GM12878 (cell line): ENCODE measurements around the gene GGN.

Source experiments
- CTCF ChIP-seq, 3 experiments: IDR thresholded peaks in 2 of 3; conservative IDR thresholded peaks in 1 of 3; 2 replicates each; pipeline ENCODE4 v1.5.1; 2011; ENCODE audit warnings: low read depth in 3 of 3, low read length in 3 of 3, mild to moderate bottlenecking in 3 of 3, control low read depth in 2 of 3, moderate library complexity in 2 of 3, inconsistent platforms in 1 of 3, mixed read lengths in 1 of 3; ENCODE audit not compliant: control insufficient read depth in 2 of 3, insufficient read depth in 1 of 3; ENCODE audit errors: extremely low read depth in 1 of 3
- GABPA ChIP-seq: IDR thresholded peaks from 2 replicates; pipeline ENCODE4 v1.6.1; 2014; ENCODE audit warnings: antibody characterized with exemption, low read depth, mild to moderate bottlenecking, inconsistent platforms
- HDAC6 ChIP-seq: fragments of 200-600 bp; sonication (generic); IDR thresholded peaks from one replicate; pipeline ENCODE4 v1.8.0; 2017; ENCODE audit warnings: antibody characterized with exemption; ENCODE audit not compliant: unreplicated experiment
- POLR2A ChIP-seq: IDR thresholded peaks from 2 replicates; pipeline ENCODE4 v1.6.1; 2011; ENCODE audit warnings: low read depth, mild to moderate bottlenecking, low read length
- POLR2AphosphoS2 ChIP-seq: IDR thresholded peaks from 2 replicates; pipeline ENCODE4 v1.6.1; 2011; ENCODE audit warnings: low read depth, mild to moderate bottlenecking, low read length, improper control_type of control experiment, moderate library complexity
- SRF ChIP-seq, 2 experiments: IDR thresholded peaks; 2 replicates each; pipeline ENCODE4 v1.6.1; 2011; ENCODE audit warnings: low read depth in 2 of 2, low read length in 2 of 2, mild to moderate bottlenecking in 1 of 2, moderate library complexity in 1 of 2

- TF ChIP-seq CTCF (IDR thresholded peaks at IDR 0.05 in 2 of 3, conservative IDR thresholded peaks at IDR 0.05 in 1 of 3; ENCODE audit: control insufficient read depth in 2 of 3, extremely low read depth in 1 of 3, insufficient read depth in 1 of 3, low read depth in 3 of 3, low read length in 3 of 3) (no peak), POLR2AphosphoS2 (no peak), GABPA (no peak), POLR2A (no peak), HDAC6 (no peak), SRF (IDR thresholded peaks at IDR 0.05; ENCODE audit: low read depth in 2 of 2, low read length in 2 of 2) (no peak)
Observed at GRCh38 chr19:38386300-38386970, 1.4 kb downstream of the GGN start.
